ENCODE data around the gene MTRR. TPM values are rescaled to one million over a fixed set of nuclear protein-coding genes. Genes with fewer than 3 reads are reported as not detected.

MTRR gene
- total RNA-seq, 1 experiment from 2014 or later = 57.8 TPM

DNA sequence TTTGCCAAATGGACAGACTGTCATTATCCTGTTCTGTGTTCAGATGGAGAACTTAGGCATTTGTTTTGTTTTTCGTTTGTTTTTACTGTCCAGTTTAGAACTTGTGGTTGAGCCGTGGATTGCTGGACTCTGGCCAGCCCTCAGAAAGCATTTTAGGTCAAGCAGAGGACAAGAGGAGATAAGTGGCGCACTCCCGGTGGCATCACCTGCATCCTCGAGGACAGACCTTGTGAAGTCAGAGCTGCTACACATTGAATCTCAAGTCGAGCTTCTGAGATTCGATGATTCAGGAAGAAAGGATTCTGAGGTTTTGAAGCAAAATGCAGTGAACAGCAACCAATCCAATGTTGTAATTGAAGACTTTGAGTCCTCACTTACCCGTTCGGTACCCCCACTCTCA, 8.9 kb downstream of the MTRR start:
- no peak for DNase-seq (ENCODE audit: low read depth, low spot score)
- intact Hi-C loops (cut with micrococcal nuclease; ENCODE audit: unreplicated experiment) (no loop called here), in situ Hi-C loops (cut with HindIII; ENCODE audit: low pct_unique_long_range_greater_than_20kb, low sequenced_read_pairs) (no loop called here)
- BruUV-seq (replicated peaks) = no TSS peak
- H3K9me3 ChIP-seq (ENCODE audit: control insufficient read depth, insufficient read depth, low read depth, low read length) = no peaks in the 10 kb centered on the region
- CTCF ChIA-PET = no interaction called here
- no peak overlapping the region for H3K4me3 ChIP-seq (ENCODE audit: low read depth in 2 of 2, low read length in 2 of 2)
- no peak overlapping the region for H3K27ac ChIP-seq (ENCODE audit: low read length)
- H3K4me1 ChIP-seq (ENCODE audit: control insufficient read depth, insufficient read depth, low read length) = no peaks in the 10 kb centered on the region
- TF ChIP-seq, protein P1, sequence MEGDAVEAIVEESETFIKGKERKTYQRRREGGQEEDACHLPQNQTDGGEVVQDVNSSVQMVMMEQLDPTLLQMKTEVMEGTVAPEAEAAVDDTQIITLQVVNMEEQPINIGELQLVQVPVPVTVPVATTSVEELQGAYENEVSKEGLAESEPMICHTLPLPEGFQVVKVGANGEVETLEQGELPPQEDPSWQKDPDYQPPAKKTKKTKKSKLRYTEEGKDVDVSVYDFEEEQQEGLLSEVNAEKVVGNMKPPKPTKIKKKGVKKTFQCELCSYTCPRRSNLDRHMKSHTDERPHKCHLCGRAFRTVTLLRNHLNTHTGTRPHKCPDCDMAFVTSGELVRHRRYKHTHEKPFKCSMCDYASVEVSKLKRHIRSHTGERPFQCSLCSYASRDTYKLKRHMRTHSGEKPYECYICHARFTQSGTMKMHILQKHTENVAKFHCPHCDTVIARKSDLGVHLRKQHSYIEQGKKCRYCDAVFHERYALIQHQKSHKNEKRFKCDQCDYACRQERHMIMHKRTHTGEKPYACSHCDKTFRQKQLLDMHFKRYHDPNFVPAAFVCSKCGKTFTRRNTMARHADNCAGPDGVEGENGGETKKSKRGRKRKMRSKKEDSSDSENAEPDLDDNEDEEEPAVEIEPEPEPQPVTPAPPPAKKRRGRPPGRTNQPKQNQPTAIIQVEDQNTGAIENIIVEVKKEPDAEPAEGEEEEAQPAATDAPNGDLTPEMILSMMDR (IDR thresholded peaks at IDR 0.05) = no peak
- TF ChIP-seq, protein P2, sequence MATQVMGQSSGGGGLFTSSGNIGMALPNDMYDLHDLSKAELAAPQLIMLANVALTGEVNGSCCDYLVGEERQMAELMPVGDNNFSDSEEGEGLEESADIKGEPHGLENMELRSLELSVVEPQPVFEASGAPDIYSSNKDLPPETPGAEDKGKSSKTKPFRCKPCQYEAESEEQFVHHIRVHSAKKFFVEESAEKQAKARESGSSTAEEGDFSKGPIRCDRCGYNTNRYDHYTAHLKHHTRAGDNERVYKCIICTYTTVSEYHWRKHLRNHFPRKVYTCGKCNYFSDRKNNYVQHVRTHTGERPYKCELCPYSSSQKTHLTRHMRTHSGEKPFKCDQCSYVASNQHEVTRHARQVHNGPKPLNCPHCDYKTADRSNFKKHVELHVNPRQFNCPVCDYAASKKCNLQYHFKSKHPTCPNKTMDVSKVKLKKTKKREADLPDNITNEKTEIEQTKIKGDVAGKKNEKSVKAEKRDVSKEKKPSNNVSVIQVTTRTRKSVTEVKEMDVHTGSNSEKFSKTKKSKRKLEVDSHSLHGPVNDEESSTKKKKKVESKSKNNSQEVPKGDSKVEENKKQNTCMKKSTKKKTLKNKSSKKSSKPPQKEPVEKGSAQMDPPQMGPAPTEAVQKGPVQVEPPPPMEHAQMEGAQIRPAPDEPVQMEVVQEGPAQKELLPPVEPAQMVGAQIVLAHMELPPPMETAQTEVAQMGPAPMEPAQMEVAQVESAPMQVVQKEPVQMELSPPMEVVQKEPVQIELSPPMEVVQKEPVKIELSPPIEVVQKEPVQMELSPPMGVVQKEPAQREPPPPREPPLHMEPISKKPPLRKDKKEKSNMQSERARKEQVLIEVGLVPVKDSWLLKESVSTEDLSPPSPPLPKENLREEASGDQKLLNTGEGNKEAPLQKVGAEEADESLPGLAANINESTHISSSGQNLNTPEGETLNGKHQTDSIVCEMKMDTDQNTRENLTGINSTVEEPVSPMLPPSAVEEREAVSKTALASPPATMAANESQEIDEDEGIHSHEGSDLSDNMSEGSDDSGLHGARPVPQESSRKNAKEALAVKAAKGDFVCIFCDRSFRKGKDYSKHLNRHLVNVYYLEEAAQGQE (IDR thresholded peaks at IDR 0.05; ENCODE audit: insufficient read depth in 1 of 2, low read depth in 2 of 2, low read length in 1 of 2) = no peak
- TF ChIP-seq POLR2AphosphoS5 (IDR thresholded peaks at IDR 0.05; ENCODE audit: low read depth, low read length) (no peak), TCF7L2 (IDR thresholded peaks at IDR 0.05; ENCODE audit: low read depth, low read length) (no peak), SIN3A (IDR thresholded peaks at IDR 0.05; ENCODE audit: borderline replicate concordance, insufficient read depth, low read depth, low read length) (no peak)
- no peaks in the 10 kb centered on the region for H3K27me3 ChIP-seq (ENCODE audit: control insufficient read depth, insufficient read depth, low read length)
- POLR2A ChIA-PET = no interaction called here
- ATAC-seq = no peak
- peaks cover 51% of the 10 kb centered on the region for H3K36me3 ChIP-seq (ENCODE audit: control insufficient read depth, insufficient read depth, low read length)

- intact Hi-C loops (cut with micrococcal nuclease; ENCODE audit: unreplicated experiment) (no loop called here), in situ Hi-C loops (cut with HindIII; ENCODE audit: low pct_unique_long_range_greater_than_20kb, low sequenced_read_pairs) (no loop called here)
- Histone ChIP-seq H3K4me3 (ENCODE audit: low read depth in 2 of 2, low read length in 2 of 2) (no peak overlapping the region), H3K36me3 (ENCODE audit: control insufficient read depth, insufficient read depth, low read length) (peaks cover 48% of the 10 kb centered on the region), H3K9me3 (ENCODE audit: control insufficient read depth, insufficient read depth, low read depth, low read length) (no peaks in the 10 kb centered on the region), H3K27ac (ENCODE audit: low read length) (no peak overlapping the region), H3K27me3 (ENCODE audit: control insufficient read depth, insufficient read depth, low read length) (no peaks in the 10 kb centered on the region), H3K4me1 (ENCODE audit: control insufficient read depth, insufficient read depth, low read length) (no peaks in the 10 kb centered on the region)
- ChIA-PET POLR2A (no interaction called here), CTCF (no interaction called here)
- ATAC-seq (no peak), DNase-seq (ENCODE audit: low read depth, low spot score) (no peak)
- no peak for TF ChIP-seq TCF7L2 (IDR thresholded peaks at IDR 0.05; ENCODE audit: low read depth, low read length)
- TF ChIP-seq, protein P2 (IDR thresholded peaks at IDR 0.05; ENCODE audit: insufficient read depth in 1 of 2, low read depth in 2 of 2, low read length in 1 of 2) = no peak
- TF ChIP-seq SIN3A (IDR thresholded peaks at IDR 0.05; ENCODE audit: borderline replicate concordance, insufficient read depth, low read depth, low read length) = no peak
- no peak for TF ChIP-seq POLR2AphosphoS5 (IDR thresholded peaks at IDR 0.05; ENCODE audit: low read depth, low read length)
- TF ChIP-seq, protein P1 (IDR thresholded peaks at IDR 0.05) = no peak
- no TSS peak for BruUV-seq (replicated peaks)
Measured at GRCh38 chr5:7878381-7878873, 9.5 kb downstream of the MTRR start.
